Ovary (tissue), 9 donors: ENCODE measurements around the gene GPS2. TPM values are rescaled to one million over a fixed set of nuclear protein-coding genes. Genes with fewer than 3 reads are reported as not detected.

Experiments
- DNase-seq, 5 donors: peaks; one replicate each; pipeline ENCODE4 v3.0.0-alpha.2; 2019 to 2020
- H3K27ac ChIP-seq, 2 donors: fragments of 200-600 bp; one replicate each; pipeline versions ENCODE4 v1.5.1 to v1.8.0; 2019 to 2022
- H3K27me3 ChIP-seq: fragments of 200-600 bp; one replicate; pipeline ENCODE4 v1.8.0; 2022
- H3K36me3 ChIP-seq: fragments of 200-600 bp; sonication (generic); one replicate; pipeline ENCODE4 v1.5.1; 2019
- H3K4me1 ChIP-seq: one replicate; pipeline ENCODE4 v1.8.1; 2013; ENCODE audit warnings: mild to moderate bottlenecking, moderate library complexity; ENCODE audit not compliant: insufficient read depth
- H3K4me3 ChIP-seq: fragments of 200-600 bp; sonication (generic); one replicate; pipeline ENCODE4 v1.5.1; 2017
- H3K9me3 ChIP-seq, 2 donors: fragments of 200-600 bp in 1 of 2; sonication (generic) in 1 of 2; one replicate each; pipeline versions ENCODE4 v1.5.1 to v1.8.1; 2013 to 2019; ENCODE audit warnings: mild to moderate bottlenecking in 1 of 2, moderate library complexity in 1 of 2
- CTCF ChIP-seq, 3 donors: fragments of 450-650 bp in 2 of 3; fragments of 200-600 bp in 1 of 3; IDR thresholded peaks; one replicate each; pipeline versions ENCODE4 v1.5.1 to v1.8.0; 2016 to 2022; ENCODE audit warnings: antibody characterized with exemption in 3 of 3, mild to moderate bottlenecking in 1 of 3
- EP300 ChIP-seq: sonication (generic); formaldehyde crosslinking; IDR thresholded peaks from one replicate; pipeline ENCODE4 v1.6.1; 2017; ENCODE audit warnings: antibody characterized with exemption
- POLR2A ChIP-seq: fragments of 450-650 bp; IDR thresholded peaks from one replicate; pipeline ENCODE4 v1.6.1; 2017; ENCODE audit warnings: antibody characterized with exemption, mild to moderate bottlenecking, moderate library complexity
- WGBS, 3 donors: extraction: QIAGEN DNeasy Blood & Tissue Kit in 1 of 3; methylation state at CpG; one replicate each; pipeline versions ENCODE4 v1.1.5 to v1.1.7; 2013 to 2017; 5-methylcytosine and 5-hydroxymethylcytosine counted together
- intact Hi-C, 4 donors: fragments of 100-400 bp; cut with DNase I; formaldehyde crosslinking; loops; one replicate each; pipeline versions ENCODE4 v1.11.0 to v1.15.1; 2022 to 2023
- polyA plus RNA-seq, 2 donors: library from polyadenylated mRNA; stranded (reverse); fragments of 200-250 nt in 1 of 2; fragments of 350-450 nt in 1 of 2; fragmentation: Illumina TruSeq in 1 of 2; extraction: RNeasy Lipid Tissue Mini Kit (QIAGEN cat#74804) in 1 of 2; gene quantifications; one replicate each; pipeline ENCODE4 v1.2.3, GENCODE V29; 2013 to 2014
- total RNA-seq, 7 donors: library from RNA; depleted of rRNA in 2 of 7; stranded (reverse); fragments of >200 nt in 2 of 7; fragmentation: NEBNext Ultra II Directional in 3 of 7; extraction: Animal tissue kit (Norgen Biotek cat#: 25700) in 3 of 7; gene quantifications; one replicate each; pipeline versions ENCODE4 v1.1.0 to v1.2.4, GENCODE V29; 2016 to 2023
- donor health status: DM: no; HTN: no; CAD: no; lungs with moderate emphysema.
- donor health status: DM: no; HTN: no; CAD: no.
- donor health status: Bipolar disorder and iron deficiency.
- donor health status: DM: yes; HTN: yes; CAD: no.
- donor health status: DM: no; HTN: no; CAD: no.
- donor health status: DM: yes; HTN: yes; CAD: no.

Gene GPS2
- total and polyA plus RNA-seq, 9 donors = 53.1 to 103 (median 61.3) TPM

GRCh38 chr17:7356756-7357155 is 41.6 kb upstream of the GPS2 start:
- intact Hi-C loops = loop anchor here in 2 of 4 donors (10.0 kb wide), 3 partner anchors 78 to 208 kb away; partner anchors contain the start of genes FGF11 (in 2 of the 2), TMEM102 (in 2 of the 2), SENP3 (in 1 of the 2) and TNFSF13 (in 1 of the 2)
- Histone ChIP-seq H3K4me3 (no peak overlapping the region), H3K9me3 (no peaks in the 10 kb centered on the region), H3K36me3 (no peaks in the 10 kb centered on the region), H3K27ac (no peak overlapping the region), H3K27me3 (no peaks in the 10 kb centered on the region), H3K4me1 (peaks cover 10% of the 10 kb centered on the region)
- 43 to 54% (median 49%) methylated on average over 8 of the region's 8 CpGs for WGBS, 3 donors
- no peak for DNase-seq
- no peak for TF ChIP-seq POLR2A
- TF ChIP-seq EP300 = no peak
- no peak for TF ChIP-seq CTCF (IDR thresholded peaks at IDR 0.05)

GRCh38 chr17:7356072-7356549 is 41.0 kb upstream of the GPS2 start:
- WGBS, 3 donors = 11 to 13% (median 13%) methylated on average over 12 of the region's 12 CpGs
- peaks cover 10% of the 10 kb centered on the region for H3K4me1 ChIP-seq
- TF ChIP-seq CTCF (IDR thresholded peaks at IDR 0.05) (peak; percentile 47 to 74 (median 69)), POLR2A (no peak), EP300 (no peak)
- H3K27me3 ChIP-seq = no peaks in the 10 kb centered on the region
- H3K4me3 ChIP-seq = no peak overlapping the region
- intact Hi-C loops = loop anchor here in 2 of 4 donors (10.0 kb wide), 3 partner anchors 79 to 209 kb away; partner anchors contain the start of genes FGF11 (in 2 of the 2), TMEM102 (in 2 of the 2), SENP3 (in 1 of the 2) and TNFSF13 (in 1 of the 2)
- peak; percentile 68 to 82 (median 77) for DNase-seq
- no peaks in the 10 kb centered on the region for H3K9me3 ChIP-seq
- H3K27ac ChIP-seq = no peak overlapping the region
- no peaks in the 10 kb centered on the region for H3K36me3 ChIP-seq

- Histone ChIP-seq H3K4me1 (peaks cover 10% of the 10 kb centered on the region), H3K36me3 (no peaks in the 10 kb centered on the region), H3K4me3 (no peak overlapping the region), H3K27ac (no peak overlapping the region), H3K27me3 (no peaks in the 10 kb centered on the region), H3K9me3 (no peaks in the 10 kb centered on the region)
- intact Hi-C loops = loop anchor here in 3 of 4 donors (2.0 to 10.0 kb wide), 4 partner anchors 79 to 209 kb away; partner anchors contain the start of genes TMEM102 (in 3 of the 3), FGF11 (in 2 of the 3), SENP3 (in 1 of the 3) and TNFSF13 (in 1 of the 3)
- 71 to 77% (median 77%) methylated on average over 8 of the region's 8 CpGs for WGBS, 3 donors
- TF ChIP-seq POLR2A = no peak
- no peak for TF ChIP-seq CTCF (IDR thresholded peaks at IDR 0.05)
- TF ChIP-seq EP300 = no peak
- no peak for DNase-seq
Observed at GRCh38 chr17:7355573-7355972, 40.4 kb upstream of the GPS2 start.

GRCh38 chr17:7355053-7355452 is 39.9 kb upstream of the GPS2 start, which contains the start of gene TMEM95:
Gene TMEM95, plus strand, starts transcription at chr17:7355156. Its CDS starts 49 bp downstream, at chr17:7355205.
- peak in 4 of 5 donors; percentile 35 to 62 (median 52) for DNase-seq
- H3K27ac ChIP-seq = no peak within 1 kb of the TSS
- H3K36me3 ChIP-seq = no peaks in the 10 kb centered on the region
- peaks cover 10% of the 10 kb centered on the region for H3K4me1 ChIP-seq
- WGBS, 3 donors = 63 to 67% (median 67%) methylated on average over 10 of the region's 10 CpGs
- TF ChIP-seq POLR2A = no peak
- TF ChIP-seq EP300 = no peak
- no peaks in the 10 kb centered on the region for H3K9me3 ChIP-seq
- no peak within 1 kb of the TSS for H3K4me3 ChIP-seq
- no peaks in the 10 kb centered on the region for H3K27me3 ChIP-seq
- intact Hi-C loops = loop anchor here in 3 of 4 donors (2.0 to 10.0 kb wide), 4 partner anchors 80 to 210 kb away; partner anchors contain the start of genes TMEM102 (in 3 of the 3), FGF11 (in 2 of the 3), SENP3 (in 1 of the 3) and TNFSF13 (in 1 of the 3)
